ENCODE measurements around the gene OR2AG2. TPM values are rescaled to one million over a fixed set of nuclear protein-coding genes. Genes with fewer than 3 reads are reported as not detected.

OR2AG2 gene
- total RNA-seq, 1 donor from 2014 or later, result 0.78 TPM

DNA sequence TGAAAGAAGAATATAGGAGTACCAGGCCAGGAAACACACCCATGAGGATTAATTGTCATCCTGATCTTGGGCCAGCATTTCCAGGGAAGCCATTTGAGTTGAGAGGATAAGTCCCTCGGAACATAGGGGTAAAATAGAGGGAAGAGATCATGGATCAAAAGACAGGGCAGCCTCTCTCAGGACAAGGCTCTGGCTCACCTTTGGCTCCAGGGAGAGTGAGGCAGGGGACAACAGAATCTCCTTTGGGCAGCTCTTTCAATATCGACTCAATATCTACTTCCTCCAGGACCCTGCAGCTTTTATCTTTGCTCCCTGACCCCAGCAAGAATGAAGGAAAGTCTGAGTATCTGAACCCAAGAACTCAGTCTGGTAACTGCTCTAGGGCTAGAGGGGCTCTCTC, 10.9 kb upstream of the OR2AG2 start, which contains the start of gene OR2AG1:
TSS of gene OR2AG1 (plus strand) at position 301 of the 400 bp plus-strand sequence. CDS start 2,018 bp downstream, outside the sequence.
- Mint-ChIP-seq H3K36me3 (ENCODE audit: unreplicated experiment) (no peaks in the 10 kb centered on the region), H3K4me3 (ENCODE audit: unreplicated experiment) (no peak within 1 kb of the TSS), H3K27ac (ENCODE audit: unreplicated experiment) (no peak within 1 kb of the TSS), H3K9me3 (ENCODE audit: unreplicated experiment) (no peaks in the 10 kb centered on the region), H3K4me1 (ENCODE audit: low read depth, unreplicated experiment) (no peaks in the 10 kb centered on the region), H3K27me3 (ENCODE audit: unreplicated experiment) (no peaks in the 10 kb centered on the region)
- DNase-seq, result no peak
- TF ChIP-seq, protein P1, sequence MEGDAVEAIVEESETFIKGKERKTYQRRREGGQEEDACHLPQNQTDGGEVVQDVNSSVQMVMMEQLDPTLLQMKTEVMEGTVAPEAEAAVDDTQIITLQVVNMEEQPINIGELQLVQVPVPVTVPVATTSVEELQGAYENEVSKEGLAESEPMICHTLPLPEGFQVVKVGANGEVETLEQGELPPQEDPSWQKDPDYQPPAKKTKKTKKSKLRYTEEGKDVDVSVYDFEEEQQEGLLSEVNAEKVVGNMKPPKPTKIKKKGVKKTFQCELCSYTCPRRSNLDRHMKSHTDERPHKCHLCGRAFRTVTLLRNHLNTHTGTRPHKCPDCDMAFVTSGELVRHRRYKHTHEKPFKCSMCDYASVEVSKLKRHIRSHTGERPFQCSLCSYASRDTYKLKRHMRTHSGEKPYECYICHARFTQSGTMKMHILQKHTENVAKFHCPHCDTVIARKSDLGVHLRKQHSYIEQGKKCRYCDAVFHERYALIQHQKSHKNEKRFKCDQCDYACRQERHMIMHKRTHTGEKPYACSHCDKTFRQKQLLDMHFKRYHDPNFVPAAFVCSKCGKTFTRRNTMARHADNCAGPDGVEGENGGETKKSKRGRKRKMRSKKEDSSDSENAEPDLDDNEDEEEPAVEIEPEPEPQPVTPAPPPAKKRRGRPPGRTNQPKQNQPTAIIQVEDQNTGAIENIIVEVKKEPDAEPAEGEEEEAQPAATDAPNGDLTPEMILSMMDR (IDR thresholded peaks at IDR 0.05; ENCODE audit: partially characterized antibody, unreplicated experiment), result no peak

DNA sequence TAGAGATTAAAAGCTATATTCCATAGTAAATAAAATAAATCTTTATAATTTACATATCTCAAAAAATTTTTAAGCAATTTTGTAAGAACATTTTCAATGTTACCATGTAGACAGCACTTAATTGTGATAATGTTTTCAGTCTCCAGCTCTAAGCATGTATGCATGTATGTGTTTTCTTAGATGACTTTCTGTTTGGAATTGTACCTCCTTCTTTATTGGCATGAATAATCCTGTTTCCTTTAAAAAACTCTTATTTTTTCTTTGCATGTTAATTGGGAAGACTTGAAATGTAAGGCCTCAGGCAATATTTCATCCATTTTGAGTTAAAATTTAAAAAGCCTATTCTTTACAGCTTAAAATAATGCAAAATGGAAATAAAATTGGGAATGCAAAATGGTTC, 9.1 kb upstream of the OR2AG2 start:
- Mint-ChIP-seq H3K27ac (ENCODE audit: unreplicated experiment) (no peak overlapping the region), H3K27me3 (ENCODE audit: unreplicated experiment) (no peaks in the 10 kb centered on the region), H3K4me1 (ENCODE audit: low read depth, unreplicated experiment) (no peaks in the 10 kb centered on the region), H3K36me3 (ENCODE audit: unreplicated experiment) (no peaks in the 10 kb centered on the region), H3K9me3 (ENCODE audit: unreplicated experiment) (no peaks in the 10 kb centered on the region), H3K4me3 (ENCODE audit: unreplicated experiment) (no peak overlapping the region)
- DNase-seq, result no peak
- TF ChIP-seq, protein P1 (IDR thresholded peaks at IDR 0.05; ENCODE audit: partially characterized antibody, unreplicated experiment), result no peak

DNA sequence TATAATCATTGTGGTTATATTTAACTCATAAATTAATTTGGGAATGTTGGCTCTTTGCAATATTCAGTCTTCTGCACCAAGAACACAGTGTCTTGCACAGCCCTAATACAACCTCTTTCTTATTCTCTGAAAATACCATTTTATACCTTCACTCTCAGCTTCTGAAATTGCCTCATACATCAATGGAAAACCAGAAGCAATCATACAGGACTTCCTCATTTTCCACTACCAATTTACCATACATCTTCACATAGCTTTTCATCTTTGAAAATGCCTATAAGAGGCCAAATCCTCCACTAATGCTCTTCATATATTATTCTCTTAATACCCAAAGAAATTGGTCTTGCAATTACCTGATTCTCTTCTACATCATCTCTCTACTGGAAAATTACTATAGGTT, 6.7 kb upstream of the OR2AG2 start:
- no peaks in the 10 kb centered on the region for H3K4me1 Mint-ChIP-seq (ENCODE audit: low read depth, unreplicated experiment)
- DNase-seq, result no peak
- no peak overlapping the region for H3K27ac Mint-ChIP-seq (ENCODE audit: unreplicated experiment)
- H3K4me3 Mint-ChIP-seq (ENCODE audit: unreplicated experiment), result no peak overlapping the region
- H3K27me3 Mint-ChIP-seq (ENCODE audit: unreplicated experiment), result no peaks in the 10 kb centered on the region
- no peaks in the 10 kb centered on the region for H3K9me3 Mint-ChIP-seq (ENCODE audit: unreplicated experiment)
- H3K36me3 Mint-ChIP-seq (ENCODE audit: unreplicated experiment), result no peaks in the 10 kb centered on the region
- TF ChIP-seq, protein P1 (IDR thresholded peaks at IDR 0.05; ENCODE audit: partially characterized antibody, unreplicated experiment), result no peak

DNA sequence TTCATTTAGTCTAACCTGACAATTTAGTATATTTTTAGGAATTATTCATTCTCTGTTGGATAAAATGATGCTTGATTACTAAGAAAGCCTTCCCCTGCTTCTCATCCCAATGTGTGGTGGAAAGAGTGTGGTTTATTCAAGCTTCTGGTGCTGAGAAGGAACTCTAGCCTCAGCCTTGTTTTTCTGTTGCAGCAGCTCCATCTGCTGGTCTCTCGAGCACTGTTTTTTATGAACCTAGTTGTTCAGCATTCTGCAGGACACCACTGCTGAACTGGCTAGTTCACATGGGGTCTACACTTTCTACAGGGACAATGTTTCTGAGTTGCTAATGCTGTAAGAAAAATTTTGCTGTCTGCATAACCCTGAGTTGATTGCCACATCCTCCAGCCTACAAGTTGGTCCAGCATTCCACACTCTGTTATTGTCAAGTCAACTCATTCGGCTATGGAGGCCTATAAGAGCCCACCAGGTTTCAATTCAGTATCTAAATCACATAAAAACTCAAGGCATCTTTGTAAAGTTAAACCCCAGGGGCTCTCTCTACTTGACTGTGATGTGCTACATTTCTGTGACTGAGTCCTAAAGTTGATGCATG, 14.3 kb downstream of the OR2AG2 start:
- no peak overlapping the region for H3K4me3 Mint-ChIP-seq (ENCODE audit: unreplicated experiment)
- H3K27me3 Mint-ChIP-seq (ENCODE audit: unreplicated experiment), result no peaks in the 10 kb centered on the region
- DNase-seq, result peak; percentile 52
- H3K36me3 Mint-ChIP-seq (ENCODE audit: unreplicated experiment), result no peaks in the 10 kb centered on the region
- H3K27ac Mint-ChIP-seq (ENCODE audit: unreplicated experiment), result no peak overlapping the region
- H3K9me3 Mint-ChIP-seq (ENCODE audit: unreplicated experiment), result peaks cover 1% of the 10 kb centered on the region
- H3K4me1 Mint-ChIP-seq (ENCODE audit: low read depth, unreplicated experiment), result no peaks in the 10 kb centered on the region
- TF ChIP-seq, protein P1 (IDR thresholded peaks at IDR 0.05; ENCODE audit: partially characterized antibody, unreplicated experiment), result peak; percentile 42

DNA sequence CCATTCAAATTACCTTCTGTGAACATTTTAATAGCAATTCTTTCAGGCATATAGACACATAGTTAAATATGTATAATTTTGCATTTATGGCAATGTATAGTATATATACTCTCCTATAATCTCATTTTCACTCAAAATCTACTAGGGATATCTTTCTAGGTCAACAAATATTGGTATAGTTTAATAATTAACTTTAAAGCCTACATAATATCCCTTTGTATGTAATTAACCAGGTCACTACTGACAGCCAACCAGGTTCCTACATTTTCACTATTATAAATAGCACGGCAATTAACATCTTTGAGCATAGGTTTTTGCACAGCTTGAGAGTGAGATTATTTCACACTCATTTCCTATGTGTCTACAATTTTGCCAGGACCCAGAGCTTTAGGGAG, 15.8 kb downstream of the OR2AG2 start:
- Mint-ChIP-seq H3K9me3 (ENCODE audit: unreplicated experiment) (no peaks in the 10 kb centered on the region), H3K27ac (ENCODE audit: unreplicated experiment) (no peak overlapping the region), H3K4me3 (ENCODE audit: unreplicated experiment) (no peak overlapping the region), H3K4me1 (ENCODE audit: low read depth, unreplicated experiment) (no peaks in the 10 kb centered on the region), H3K36me3 (ENCODE audit: unreplicated experiment) (no peaks in the 10 kb centered on the region), H3K27me3 (ENCODE audit: unreplicated experiment) (no peaks in the 10 kb centered on the region)
- DNase-seq, result no peak
- TF ChIP-seq, protein P1 (IDR thresholded peaks at IDR 0.05; ENCODE audit: partially characterized antibody, unreplicated experiment), result no peak
